HepG2 (cell line): ENCODE data around the gene RGS2. TPM values are rescaled to one million over a fixed set of nuclear protein-coding genes. Genes with fewer than 3 reads are reported as not detected.

Experiments used
- ATAC-seq: fragments of 200-7000 bp; cut with Tn5 transposase; 3 replicates; pipeline ENCODE4 v1.9.1; 2020; ENCODE audit warnings: mild to moderate bottlenecking, moderate library complexity
- BruUV-seq: library from RNA; stranded (reverse); fragments of 400-500 nt; replicated peaks from 2 replicates; lab custom pipeline; 2021; lab: Mats Ljungman, UMichigan
- CTCF ChIA-PET: fragments of 300-600 bp; formaldehyde crosslinking; extraction: SDS; loops from one replicate; lab custom pipeline; 2021; ENCODE audit warnings: low total read pairs, inconsistent platforms, low intra/inter-chr PET ratio; lab: Yijun Ruan, JAX
- POLR2A ChIA-PET: fragments of 350-600 bp; sonication (Branson Sonifier 250); formaldehyde crosslinking; loops from one replicate; lab custom pipeline; 2020; ENCODE audit warnings: antibody characterized with exemption, inconsistent platforms; lab: Yijun Ruan, JAX
- DNase-seq: peaks from one replicate; pipeline ENCODE4 v3.0.0-alpha.2; 2015; ENCODE audit warnings: low spot score
- FAIRE-seq: peaks from 3 replicates; lab custom pipeline; 2011; peaks lifted over from hg19 to GRCh38; lab: Jason Lieb, UNC
- H2AFZ ChIP-seq: one replicate; pipeline ENCODE4 v1.6.1; 2011; ENCODE audit warnings: low read length, inconsistent platforms
- H3K27ac ChIP-seq: fragments of 300-600 bp; 3 replicates; pipeline ENCODE4 v1.8.0; 2011; ENCODE audit warnings: mixed run types, mild to moderate bottlenecking, mixed read lengths, low read length, inconsistent platforms; ENCODE audit not compliant: insufficient read depth; ENCODE audit errors: extremely low read length
- H3K27me3 ChIP-seq, 2 experiments: fragments of 200-600 bp in 1 of 2; 2 replicates in 1 of 2; 3 replicates in 1 of 2; pipeline versions ENCODE4 v1.6.0 to v1.8.0; 2011; ENCODE audit warnings: low read length in 2 of 2, mild to moderate bottlenecking in 2 of 2, moderate library complexity in 2 of 2, inconsistent platforms in 1 of 2; ENCODE audit not compliant: insufficient read depth in 2 of 2, control insufficient read depth in 1 of 2
- H3K36me3 ChIP-seq, 2 experiments: fragments of 200-600 bp in 1 of 2; replicated peaks in 1 of 2; 2 replicates in 1 of 2; 3 replicates in 1 of 2; pipeline versions ENCODE4 v1.5.1 to v1.8.0; 2011; ENCODE audit warnings: low read length in 2 of 2, inconsistent platforms in 1 of 2; ENCODE audit not compliant: insufficient read depth in 2 of 2, control insufficient read depth in 1 of 2
- H3K4me1 ChIP-seq: 2 replicates; pipeline ENCODE4 v1.5.1; 2012; ENCODE audit warnings: low read length, inconsistent platforms; ENCODE audit not compliant: insufficient read depth
- H3K4me2 ChIP-seq: 2 replicates; pipeline ENCODE4 v1.6.0; 2011; ENCODE audit warnings: low read depth, low read length, inconsistent platforms
- H3K4me3 ChIP-seq, 3 experiments: fragments of 200-600 bp in 1 of 3; sonication (generic), shearing (Covaris generic) in 1 of 3; replicated peaks in 1 of 3; 2 replicates each; pipeline ENCODE4 v1.5.1; 2011 to 2016; ENCODE audit warnings: low read length in 3 of 3, inconsistent platforms in 2 of 3, low read depth in 2 of 3, mild to moderate bottlenecking in 2 of 3, control low read depth in 1 of 3, mixed read lengths in 1 of 3; ENCODE audit not compliant: insufficient read depth in 1 of 3
- H3K79me2 ChIP-seq: one replicate; pipeline ENCODE4 v1.6.1; 2011; ENCODE audit warnings: low read length, inconsistent platforms; ENCODE audit not compliant: insufficient read depth
- H3K9ac ChIP-seq: 2 replicates; pipeline ENCODE4 v1.6.0; 2011; ENCODE audit warnings: mild to moderate bottlenecking, low read depth, low read length, inconsistent platforms; ENCODE audit not compliant: insufficient read depth
- H3K9me3 ChIP-seq: 2 replicates; pipeline ENCODE4 v1.5.1; 2012; ENCODE audit warnings: mild to moderate bottlenecking, low read length
- H4K20me1 ChIP-seq: 2 replicates; pipeline ENCODE4 v1.6.0; 2011; ENCODE audit warnings: inconsistent platforms, mild to moderate bottlenecking, low read length, moderate library complexity; ENCODE audit not compliant: insufficient read depth
- DPF2 ChIP-seq: sonication (generic); formaldehyde crosslinking; IDR thresholded peaks from 2 replicates; pipeline ENCODE4 v1.4.0; 2020; ENCODE audit warnings: mild to moderate bottlenecking, low read depth, missing genetic modification reagents, borderline replicate concordance
- HNRNPUL1 ChIP-seq: fragments of 200-400 bp; formaldehyde crosslinking; IDR thresholded peaks from 2 replicates; pipeline ENCODE4 v1.6.1; 2017; ENCODE audit warnings: low read depth, mild to moderate bottlenecking, low read length, moderate library complexity
- MAFF ChIP-seq: IDR thresholded peaks from 2 replicates; pipeline ENCODE4 v1.6.1; 2011; ENCODE audit warnings: low read depth, low read length, improper control_type of control experiment
- MAFK ChIP-seq, 2 experiments: IDR thresholded peaks in 1 of 2; conservative IDR thresholded peaks in 1 of 2; 2 replicates each; pipeline ENCODE4 v1.6.1; 2011; ENCODE audit warnings: improper control_type of control experiment in 2 of 2, low read length in 2 of 2
- ZNF672 ChIP-seq: sonication (generic); formaldehyde crosslinking; IDR thresholded peaks from 2 replicates; pipeline ENCODE4 v1.8.1; 2022; ENCODE audit warnings: missing genetic modification reagents
- WGBS: methylation state at CpG from one replicate; pipeline ENCODE4 v1.1.6; 2017; ENCODE audit warnings: low lambda C conversion rate; 5-methylcytosine and 5-hydroxymethylcytosine counted together
- in situ Hi-C: cut with HindIII; loops from 2 replicates; pipeline ENCODE4 v1.10.0; 2017; ENCODE audit warnings: low pct_unique_long_range_greater_than_20kb; ENCODE audit not compliant: extremely low pct_ligation_motif_present
- intact Hi-C: fragments of 100-400 bp; cut with micrococcal nuclease; formaldehyde crosslinking; loops from one replicate; pipeline ENCODE4 v1.10.0; 2022; ENCODE audit not compliant: unreplicated experiment
- polyA plus RNA-seq, 8 experiments: library from polyadenylated mRNA; depleted of rRNA in 3 of 8; stranded (reverse) in 7 of 8; unstranded in 1 of 8; fragments of >200 nt; fragmentation: Illumina TruSeq in 4 of 8; extraction: Trizol in 4 of 8; gene quantifications; 2 replicates each; pipeline versions ENCODE4 v1.2.1 to v1.2.3, GENCODE V29; 2011 to 2016; ENCODE audit warnings: low read depth in 4 of 8, missing spikeins in 1 of 8, mixed read lengths in 1 of 8; ENCODE audit not compliant: insufficient read depth in 1 of 8
- total RNA-seq, 5 experiments: library from RNA; depleted of rRNA; stranded (reverse); fragments of >200 nt; fragmentation: Illumina TruSeq; extraction: Trizol; gene quantifications; 2 replicates each; pipeline ENCODE4 v1.2.3, GENCODE V29; 2016; ENCODE audit warnings: low read depth in 1 of 5

Gene RGS2
- total and polyA plus RNA-seq, 2 of the 13 experiments (the other 11 are each of a cell fraction or from before 2014, with no cell fraction given): 0.64 to 1.4 TPM

- in situ Hi-C loops (no loop called here), intact Hi-C loops (no loop called here)
- ChIA-PET POLR2A (no interaction called here), CTCF (no interaction called here)
- Histone ChIP-seq H3K27me3 (no peaks in the 10 kb centered on the region; a peak in 1 of 5 replicates), H4K20me1 (no peaks in the 10 kb centered on the region), H3K9ac (no peak overlapping the region), H3K4me2 (no peak overlapping the region), H3K79me2 (no peaks in the 10 kb centered on the region), H2AFZ (no peak overlapping the region), H3K9me3 (no peaks in the 10 kb centered on the region), H3K4me3 (no peak overlapping the region), H3K36me3 (no peaks in the 10 kb centered on the region), H3K4me1 (no peaks in the 10 kb centered on the region), H3K27ac (no peak overlapping the region)
- DNase-seq (no peak), ATAC-seq (no peak), FAIRE-seq (no peak)
- no TSS peak for BruUV-seq
- 9% methylated on average over 2 of the region's 2 CpGs for WGBS
- TF ChIP-seq MAFK (conservative IDR thresholded peaks at IDR 0.05 in 1 of 2, IDR thresholded peaks at IDR 0.05 in 1 of 2; ENCODE audit: low read length in 2 of 2) (peak; percentile 91 to 96), DPF2 (no peak), MAFF (peak; percentile 92)
- TF ChIP-seq, all 625 proteins: peak for 2
These were observed 24.4 kb upstream of the RGS2 start for GRCh38 chr1:192784397-192784796.

GRCh38 chr1:192786576-192786975 lies 22.3 kb upstream of the RGS2 start:
- H3K9me3 ChIP-seq: no peaks in the 10 kb centered on the region
- POLR2A ChIA-PET: no interaction called here
- H4K20me1 ChIP-seq: no peaks in the 10 kb centered on the region
- no peaks in the 10 kb centered on the region; a peak in 1 of 5 replicates for H3K27me3 ChIP-seq
- DNase-seq (no peak), FAIRE-seq (no peak), ATAC-seq (no peak)
- no peak for TF ChIP-seq HNRNPUL1
- TF ChIP-seq ZNF672 (CRISPR knock-in tag): no peak
- no peak overlapping the region for H3K4me3 ChIP-seq
- no TSS peak for BruUV-seq
- in situ Hi-C loops: no loop called here
- CTCF ChIA-PET: no interaction called here
- no peak overlapping the region for H3K4me2 ChIP-seq
- no peak overlapping the region for H2AFZ ChIP-seq
- no peak overlapping the region for H3K9ac ChIP-seq
- H3K79me2 ChIP-seq: no peaks in the 10 kb centered on the region
- intact Hi-C loops: no loop called here
- WGBS: 34% methylated on average over 4 of the region's 4 CpGs
- H3K27ac ChIP-seq: no peak overlapping the region
- H3K36me3 ChIP-seq: no peaks in the 10 kb centered on the region
- H3K4me1 ChIP-seq: no peaks in the 10 kb centered on the region
